Smooth muscle cell (in vitro differentiated cells): ENCODE results near the gene SIPA1L3. TPM values are rescaled to one million over a fixed set of nuclear protein-coding genes. Genes with fewer than 3 reads are reported as not detected.

Experiments used
- DNase-seq: peaks from one replicate; lab custom pipeline; 2025; ENCODE audit not compliant: unreplicated experiment; lab: John Stamatoyannopoulos, UW
- H2AFZ ChIP-seq: fragments of 200-600 bp; sonication (generic); 2 replicates; pipeline ENCODE4 v1.6.0; 2016; ENCODE audit warnings: antibody characterized with exemption, low read depth, mild to moderate bottlenecking
- H3F3A ChIP-seq: fragments of 200-600 bp; sonication (generic); 2 replicates; pipeline ENCODE4 v1.6.0; 2017; ENCODE audit warnings: antibody characterized with exemption, low read depth
- H3K27ac ChIP-seq: fragments of 200-600 bp; sonication (generic); 2 replicates; pipeline ENCODE4 v1.5.1; 2016; ENCODE audit warnings: low read depth, mild to moderate bottlenecking
- H3K27me3 ChIP-seq: fragments of 200-600 bp; sonication (generic); 2 replicates; pipeline ENCODE4 v1.6.1; 2016; ENCODE audit warnings: low read depth, mild to moderate bottlenecking
- H3K36me3 ChIP-seq: fragments of 200-600 bp; sonication (generic); 2 replicates; pipeline ENCODE4 v1.5.1; 2016; ENCODE audit warnings: low read depth
- H3K4me1 ChIP-seq: fragments of 200-600 bp; sonication (generic); 2 replicates; pipeline ENCODE4 v1.5.1; 2016; ENCODE audit warnings: low read depth
- H3K4me2 ChIP-seq: fragments of 200-600 bp; sonication (generic); 2 replicates; pipeline ENCODE4 v1.6.0; 2016; ENCODE audit warnings: mild to moderate bottlenecking
- H3K4me3 ChIP-seq: fragments of 200-600 bp; sonication (generic); 2 replicates; pipeline ENCODE4 v1.5.1; 2016; ENCODE audit warnings: mild to moderate bottlenecking
- H3K79me2 ChIP-seq: fragments of 200-600 bp; sonication (generic); 2 replicates; pipeline ENCODE4 v1.6.0; 2016; ENCODE audit warnings: low read depth, mild to moderate bottlenecking
- H3K9ac ChIP-seq: fragments of 200-600 bp; sonication (generic); 2 replicates; pipeline ENCODE4 v1.6.0; 2016; ENCODE audit warnings: low read depth
- H3K9me3 ChIP-seq: fragments of 200-600 bp; sonication (generic); replicated peaks from 2 replicates; pipeline ENCODE4 v1.5.1; 2016; ENCODE audit warnings: low read depth
- H4K20me1 ChIP-seq: fragments of 200-600 bp; sonication (generic); 2 replicates; pipeline ENCODE4 v1.6.0; 2016; ENCODE audit warnings: low read depth
- WGBS: methylation state at CpG from one replicate; pipeline ENCODE4 v1.1.7; 2016; ENCODE audit warnings: low lambda C conversion rate; 5-methylcytosine and 5-hydroxymethylcytosine counted together
- polyA plus RNA-seq: library from polyadenylated mRNA; unstranded; fragments of >200 nt; fragmentation: Nextera tagmentation; extraction: Ambion mirVana; gene quantifications from 2 replicates; pipeline ENCODE4 v1.2.1, GENCODE V29; 2016
- total RNA-seq: library from RNA; depleted of rRNA; stranded (reverse); fragments of >200 nt; gene quantifications from 2 replicates; pipeline ENCODE4 v1.2.3, GENCODE V29; 2014
- TF ChIP-seq, protein P1 (sequence below): fragments of 200-600 bp; sonication (generic); IDR thresholded peaks from 2 replicates; pipeline ENCODE4 v1.5.1; 2017; ENCODE audit warnings: borderline replicate concordance, mild to moderate bottlenecking, antibody characterized with exemption; ENCODE audit not compliant: insufficient read depth, poor library complexity, severe bottlenecking

The SIPA1L3 gene
- total and polyA plus RNA-seq, 2 experiments from 2014 or later, result 6.5 to 7.6 TPM

DNA sequence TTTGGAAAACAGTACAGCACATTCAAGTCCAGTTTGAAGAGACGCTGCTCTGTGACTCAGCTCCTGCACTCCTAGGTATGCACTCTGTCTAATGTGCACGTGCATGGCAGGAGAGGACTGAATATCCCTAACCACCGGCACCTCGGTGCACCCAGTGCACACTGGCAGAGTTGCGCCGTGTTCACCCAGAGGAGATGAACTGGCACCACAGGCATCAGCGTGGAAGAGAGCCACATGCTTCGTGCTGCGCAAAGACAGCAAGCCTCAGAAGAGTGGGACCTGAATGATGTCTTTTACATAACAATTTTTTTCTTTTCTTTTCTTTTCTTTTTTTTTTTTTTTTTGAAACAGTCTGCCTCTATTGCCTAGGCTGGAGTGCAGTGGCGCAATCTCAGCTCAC, 194.7 kb downstream of the SIPA1L3 start:
- H3F3A ChIP-seq, result no peaks in the 10 kb centered on the region
- no peaks in the 10 kb centered on the region for H3K27me3 ChIP-seq
- H3K4me3 ChIP-seq, result no peak overlapping the region
- no peaks in the 10 kb centered on the region for H3K79me2 ChIP-seq
- no peaks in the 10 kb centered on the region for H3K4me1 ChIP-seq
- no peak overlapping the region for H2AFZ ChIP-seq
- H3K4me2 ChIP-seq, result no peak overlapping the region
- 98% methylated on average over 10 of the region's 10 CpGs for WGBS
- DNase-seq, result no peak
- no peak overlapping the region for H3K27ac ChIP-seq
- no peak overlapping the region for H3K9ac ChIP-seq
- H3K36me3 ChIP-seq, result no peaks in the 10 kb centered on the region
- TF ChIP-seq, protein P1, sequence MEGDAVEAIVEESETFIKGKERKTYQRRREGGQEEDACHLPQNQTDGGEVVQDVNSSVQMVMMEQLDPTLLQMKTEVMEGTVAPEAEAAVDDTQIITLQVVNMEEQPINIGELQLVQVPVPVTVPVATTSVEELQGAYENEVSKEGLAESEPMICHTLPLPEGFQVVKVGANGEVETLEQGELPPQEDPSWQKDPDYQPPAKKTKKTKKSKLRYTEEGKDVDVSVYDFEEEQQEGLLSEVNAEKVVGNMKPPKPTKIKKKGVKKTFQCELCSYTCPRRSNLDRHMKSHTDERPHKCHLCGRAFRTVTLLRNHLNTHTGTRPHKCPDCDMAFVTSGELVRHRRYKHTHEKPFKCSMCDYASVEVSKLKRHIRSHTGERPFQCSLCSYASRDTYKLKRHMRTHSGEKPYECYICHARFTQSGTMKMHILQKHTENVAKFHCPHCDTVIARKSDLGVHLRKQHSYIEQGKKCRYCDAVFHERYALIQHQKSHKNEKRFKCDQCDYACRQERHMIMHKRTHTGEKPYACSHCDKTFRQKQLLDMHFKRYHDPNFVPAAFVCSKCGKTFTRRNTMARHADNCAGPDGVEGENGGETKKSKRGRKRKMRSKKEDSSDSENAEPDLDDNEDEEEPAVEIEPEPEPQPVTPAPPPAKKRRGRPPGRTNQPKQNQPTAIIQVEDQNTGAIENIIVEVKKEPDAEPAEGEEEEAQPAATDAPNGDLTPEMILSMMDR, result no peak
- no peaks in the 10 kb centered on the region for H4K20me1 ChIP-seq
- no peaks in the 10 kb centered on the region for H3K9me3 ChIP-seq

DNA sequence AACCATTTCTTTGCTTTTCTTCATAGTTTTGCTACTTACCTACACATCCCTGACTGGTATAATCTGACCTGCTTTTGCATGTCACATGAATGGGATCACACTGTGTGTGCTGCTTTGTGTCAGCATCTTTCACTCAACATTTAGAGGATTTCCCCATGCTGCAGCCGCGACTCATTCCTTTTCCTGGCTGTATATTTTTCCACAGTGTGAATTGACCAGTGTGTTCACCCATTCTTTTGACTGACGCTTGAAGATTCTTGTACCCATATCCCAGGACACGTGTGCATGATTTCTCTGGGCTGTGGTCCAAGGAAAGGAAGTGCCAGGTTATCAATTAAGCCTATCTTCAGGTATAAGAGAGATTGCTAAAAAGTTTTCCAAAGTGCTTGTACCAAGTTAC, 198.6 kb downstream of the SIPA1L3 start:
- Histone ChIP-seq H3K27ac (no peak overlapping the region), H2AFZ (no peak overlapping the region), H3F3A (no peaks in the 10 kb centered on the region), H3K27me3 (no peaks in the 10 kb centered on the region), H3K9me3 (no peaks in the 10 kb centered on the region), H3K4me3 (no peak overlapping the region), H3K79me2 (no peaks in the 10 kb centered on the region), H3K9ac (no peak overlapping the region), H4K20me1 (no peaks in the 10 kb centered on the region), H3K4me1 (no peaks in the 10 kb centered on the region), H3K36me3 (no peaks in the 10 kb centered on the region), H3K4me2 (no peak overlapping the region)
- DNase-seq, result no peak
- TF ChIP-seq, protein P1, result no peak
- WGBS, result 99% methylated on average over 4 of the region's 4 CpGs

DNA sequence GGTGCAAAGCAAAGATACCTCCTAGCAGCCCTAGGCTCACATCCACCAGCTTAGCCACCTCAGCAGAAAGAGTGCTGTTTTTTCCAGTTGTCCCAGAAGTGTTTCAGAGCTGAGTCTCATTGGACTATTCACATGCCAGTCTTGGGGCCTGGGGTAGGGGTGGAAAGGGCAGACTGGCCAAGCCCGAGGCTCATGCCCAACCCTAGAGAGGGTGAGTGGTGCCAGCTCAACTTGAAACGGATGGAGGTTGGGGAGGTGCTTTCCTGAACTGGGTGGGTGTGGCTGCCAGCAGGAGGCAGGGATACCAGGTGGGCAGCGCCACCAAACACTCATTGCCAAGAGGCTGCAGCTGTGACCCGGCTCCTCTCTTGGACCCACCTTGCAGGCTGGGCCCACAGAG, 200.1 kb downstream of the SIPA1L3 start:
- TF ChIP-seq, protein P1, result no peak
- Histone ChIP-seq H4K20me1 (no peaks in the 10 kb centered on the region), H3K27ac (no peak overlapping the region), H3K9ac (no peak overlapping the region), H3K4me2 (no peak overlapping the region), H3K36me3 (no peaks in the 10 kb centered on the region), H3F3A (no peaks in the 10 kb centered on the region), H3K27me3 (no peaks in the 10 kb centered on the region), H3K79me2 (no peaks in the 10 kb centered on the region), H3K9me3 (no peaks in the 10 kb centered on the region), H3K4me3 (no peak overlapping the region), H3K4me1 (no peaks in the 10 kb centered on the region), H2AFZ (no peak overlapping the region)
- no peak for DNase-seq
- WGBS, result 94% methylated on average over 4 of the region's 4 CpGs

DNA sequence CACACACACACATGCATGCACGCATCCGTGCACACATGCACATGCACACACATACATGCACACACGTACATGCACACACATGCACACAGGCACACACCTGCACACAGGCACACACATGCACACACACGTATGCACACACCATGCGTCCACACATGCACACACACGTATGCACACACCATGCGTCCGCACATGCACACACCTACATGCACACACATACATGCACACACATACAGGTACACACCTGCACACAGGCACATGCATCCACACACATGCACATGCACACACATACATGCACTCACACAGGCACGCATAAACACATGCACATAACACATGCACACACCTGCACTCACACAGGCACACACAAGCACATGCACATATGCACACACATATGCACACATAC, 204.9 kb downstream of the SIPA1L3 start:
- H3K9ac ChIP-seq, result no peak overlapping the region
- H3K27ac ChIP-seq, result no peak overlapping the region
- TF ChIP-seq, protein P1, result no peak
- WGBS, result 99% methylated on average over 9 of the region's 9 CpGs
- DNase-seq, result no peak
- H3K4me2 ChIP-seq, result no peak overlapping the region
- no peaks in the 10 kb centered on the region for H3K36me3 ChIP-seq
- H3K4me1 ChIP-seq, result no peaks in the 10 kb centered on the region
- H3K4me3 ChIP-seq, result no peak overlapping the region
- no peaks in the 10 kb centered on the region for H4K20me1 ChIP-seq
- no peaks in the 10 kb centered on the region for H3K27me3 ChIP-seq
- H2AFZ ChIP-seq, result no peak overlapping the region
- H3K79me2 ChIP-seq, result no peaks in the 10 kb centered on the region
- H3F3A ChIP-seq, result no peaks in the 10 kb centered on the region
- no peaks in the 10 kb centered on the region for H3K9me3 ChIP-seq
